Measurements from ENCODE around the gene CDK11B. TPM values are rescaled to one million over a fixed set of nuclear protein-coding genes. Genes with fewer than 3 reads are reported as not detected.

Gene CDK11B
- total RNA-seq, 1 donor from 2014 or later: 21.1 TPM

GRCh38 chr1:1602968-1603506 is 55.8 kb downstream of the CDK11B start:
- H3K4me1 Mint-ChIP-seq (ENCODE audit: low read depth): peaks cover 5% of the 10 kb centered on the region
- DNase-seq (ENCODE audit: low spot score): peak; percentile 82
- TF ChIP-seq, protein P1, sequence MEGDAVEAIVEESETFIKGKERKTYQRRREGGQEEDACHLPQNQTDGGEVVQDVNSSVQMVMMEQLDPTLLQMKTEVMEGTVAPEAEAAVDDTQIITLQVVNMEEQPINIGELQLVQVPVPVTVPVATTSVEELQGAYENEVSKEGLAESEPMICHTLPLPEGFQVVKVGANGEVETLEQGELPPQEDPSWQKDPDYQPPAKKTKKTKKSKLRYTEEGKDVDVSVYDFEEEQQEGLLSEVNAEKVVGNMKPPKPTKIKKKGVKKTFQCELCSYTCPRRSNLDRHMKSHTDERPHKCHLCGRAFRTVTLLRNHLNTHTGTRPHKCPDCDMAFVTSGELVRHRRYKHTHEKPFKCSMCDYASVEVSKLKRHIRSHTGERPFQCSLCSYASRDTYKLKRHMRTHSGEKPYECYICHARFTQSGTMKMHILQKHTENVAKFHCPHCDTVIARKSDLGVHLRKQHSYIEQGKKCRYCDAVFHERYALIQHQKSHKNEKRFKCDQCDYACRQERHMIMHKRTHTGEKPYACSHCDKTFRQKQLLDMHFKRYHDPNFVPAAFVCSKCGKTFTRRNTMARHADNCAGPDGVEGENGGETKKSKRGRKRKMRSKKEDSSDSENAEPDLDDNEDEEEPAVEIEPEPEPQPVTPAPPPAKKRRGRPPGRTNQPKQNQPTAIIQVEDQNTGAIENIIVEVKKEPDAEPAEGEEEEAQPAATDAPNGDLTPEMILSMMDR (IDR thresholded peaks at IDR 0.05): no peak
- no peaks in the 10 kb centered on the region for H3K9me3 Mint-ChIP-seq (ENCODE audit: low read depth)
- peaks cover 5% of the 10 kb centered on the region for H3K27me3 Mint-ChIP-seq (ENCODE audit: low read depth)
- H3K36me3 Mint-ChIP-seq (ENCODE audit: low read depth): no peaks in the 10 kb centered on the region
- H3K27ac Mint-ChIP-seq (ENCODE audit: unreplicated experiment): no peak overlapping the region
- no peak overlapping the region for H3K4me3 Mint-ChIP-seq (ENCODE audit: unreplicated experiment)

GRCh38 chr1:1602304-1602967 is 56.4 kb downstream of the CDK11B start:
- peaks cover 8% of the 10 kb centered on the region for H3K27me3 Mint-ChIP-seq (ENCODE audit: low read depth)
- TF ChIP-seq, protein P1 (IDR thresholded peaks at IDR 0.05): no peak
- no peaks in the 10 kb centered on the region for H3K9me3 Mint-ChIP-seq (ENCODE audit: low read depth)
- H3K27ac Mint-ChIP-seq (ENCODE audit: unreplicated experiment): no peak overlapping the region
- H3K36me3 Mint-ChIP-seq (ENCODE audit: low read depth): no peaks in the 10 kb centered on the region
- DNase-seq (ENCODE audit: low spot score): no peak
- H3K4me1 Mint-ChIP-seq (ENCODE audit: low read depth): peaks cover 11% of the 10 kb centered on the region
- no peak overlapping the region for H3K4me3 Mint-ChIP-seq (ENCODE audit: unreplicated experiment)

DNA sequence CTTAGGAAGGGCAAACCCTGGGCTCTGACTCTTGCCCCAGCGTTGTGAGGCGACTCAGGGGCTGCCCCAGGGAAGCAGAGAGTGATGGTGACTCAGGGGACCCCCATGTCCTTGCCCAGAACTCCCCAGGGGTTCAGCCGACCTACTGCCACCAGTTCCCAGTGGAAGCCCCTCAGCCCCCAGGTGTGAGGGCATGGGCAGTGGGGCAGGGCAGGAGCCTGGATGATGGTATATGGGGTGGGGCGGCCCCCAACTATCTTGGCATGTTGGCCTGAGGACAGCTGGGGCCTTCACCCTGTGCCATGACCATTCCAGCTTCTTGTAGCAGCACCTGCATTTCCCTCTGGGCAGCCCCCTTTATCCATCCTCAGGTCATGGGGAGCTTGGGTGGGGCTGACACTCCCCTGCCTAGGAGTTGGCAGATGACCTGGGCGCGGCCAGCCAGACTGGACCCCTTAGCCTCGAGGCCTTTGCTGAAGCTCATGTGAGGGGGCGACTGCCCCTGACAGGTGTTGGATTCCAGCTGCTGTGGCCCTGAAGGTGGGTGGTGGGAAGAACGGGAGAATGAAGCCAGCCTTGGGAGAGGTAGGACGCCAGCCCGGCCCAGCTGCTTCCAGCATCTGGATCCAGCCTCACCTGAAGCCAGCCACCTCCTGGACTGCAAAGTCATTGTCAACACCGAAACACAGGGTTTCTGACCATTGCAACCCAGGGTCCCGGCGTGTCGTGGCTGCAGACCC is 57.1 kb downstream of the CDK11B start:
- Mint-ChIP-seq H3K4me1 (ENCODE audit: low read depth) (peaks cover 11% of the 10 kb centered on the region), H3K27me3 (ENCODE audit: low read depth) (peaks cover 8% of the 10 kb centered on the region), H3K36me3 (ENCODE audit: low read depth) (no peaks in the 10 kb centered on the region), H3K27ac (ENCODE audit: unreplicated experiment) (no peak overlapping the region), H3K9me3 (ENCODE audit: low read depth) (no peaks in the 10 kb centered on the region), H3K4me3 (ENCODE audit: unreplicated experiment) (no peak overlapping the region)
- no peak for DNase-seq (ENCODE audit: low spot score)
- TF ChIP-seq, protein P1 (IDR thresholded peaks at IDR 0.05): no peak

DNA sequence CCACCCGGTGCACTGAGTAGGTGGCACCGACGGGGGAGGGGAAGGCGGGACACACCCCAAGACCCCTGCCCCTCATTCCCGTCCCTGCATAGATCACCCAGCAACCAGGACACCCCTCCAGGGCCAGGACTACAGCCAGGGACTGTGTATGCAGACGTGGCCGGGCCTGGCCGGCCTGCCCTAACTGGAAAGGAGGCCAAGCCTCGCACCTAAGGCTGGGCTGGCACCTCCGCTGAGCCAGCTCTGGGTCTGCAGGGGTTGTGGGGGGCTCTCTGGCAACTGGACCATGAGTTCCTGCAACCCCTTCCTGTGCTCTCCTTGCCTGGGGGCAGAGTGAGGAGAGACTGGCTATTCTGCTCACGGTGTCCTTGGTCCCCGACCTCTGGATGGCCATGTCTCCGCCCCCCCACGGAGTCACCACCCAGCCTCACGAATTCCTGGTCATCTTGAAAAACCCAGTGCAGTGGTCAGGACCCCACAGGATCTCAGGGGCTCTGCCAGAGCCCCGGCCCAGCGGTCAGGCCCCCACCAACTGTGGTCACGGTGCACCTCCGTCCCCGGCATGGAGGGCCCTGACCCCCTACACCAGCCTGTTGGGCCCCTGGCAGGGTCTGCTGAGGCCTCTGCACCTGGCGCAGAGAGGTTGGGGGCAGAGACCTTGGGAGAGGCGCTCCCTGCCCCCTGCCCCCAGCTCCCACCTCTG is 57.8 kb downstream of the CDK11B start:
- no peaks in the 10 kb centered on the region for H3K9me3 Mint-ChIP-seq (ENCODE audit: low read depth)
- H3K4me1 Mint-ChIP-seq (ENCODE audit: low read depth): peaks cover 11% of the 10 kb centered on the region
- TF ChIP-seq, protein P1 (IDR thresholded peaks at IDR 0.05): no peak
- peak overlapping the region; percentile 61 for H3K4me3 Mint-ChIP-seq (ENCODE audit: unreplicated experiment)
- H3K27ac Mint-ChIP-seq (ENCODE audit: unreplicated experiment): no peak overlapping the region
- peak; percentile 81 for DNase-seq (ENCODE audit: low spot score)
- H3K36me3 Mint-ChIP-seq (ENCODE audit: low read depth): no peaks in the 10 kb centered on the region
- peaks cover 8% of the 10 kb centered on the region for H3K27me3 Mint-ChIP-seq (ENCODE audit: low read depth)

All from chondrocyte (in vitro differentiated cells).